H1 (cell line): Measurements from ENCODE around the gene CIROP. TPM values are rescaled to one million over a fixed set of nuclear protein-coding genes. Genes with fewer than 3 reads are reported as not detected.

ENCODE experiments used
- CHD7 ChIP-seq: fragments of 300-600 bp; sonication (generic); IDR thresholded peaks from 2 replicates; pipeline ENCODE4 v1.7.1; 2012; ENCODE audit warnings: low read length, moderate library complexity, mild to moderate bottlenecking, inconsistent platforms; ENCODE audit not compliant: insufficient replicate concordance
- GABPA ChIP-seq: IDR thresholded peaks from 2 replicates; pipeline ENCODE4 v1.6.1; 2011; ENCODE audit warnings: mild to moderate bottlenecking, low read length, moderate library complexity, borderline replicate concordance; ENCODE audit not compliant: insufficient read depth
- NANOG ChIP-seq: IDR thresholded peaks from 2 replicates; pipeline ENCODE4 v1.6.1; 2011; ENCODE audit warnings: low read length, low read depth, mild to moderate bottlenecking, inconsistent platforms; ENCODE audit not compliant: insufficient read depth, poor library complexity, severe bottlenecking
- POLR2A ChIP-seq, 2 experiments: IDR thresholded peaks; 1 replicate in 1 of 2; 2 replicates in 1 of 2; pipeline ENCODE4 v1.6.1; 2011; ENCODE audit warnings: low read depth in 2 of 2, low read length in 2 of 2, mild to moderate bottlenecking in 2 of 2; ENCODE audit errors: control extremely low read depth in 1 of 2
- TAF1 ChIP-seq: IDR thresholded peaks from 2 replicates; pipeline ENCODE4 v1.6.1; 2011; ENCODE audit warnings: mild to moderate bottlenecking, low read depth, low read length
- polyA plus RNA-seq, 7 experiments: library from polyadenylated mRNA; depleted of rRNA in 3 of 7; stranded (reverse) in 5 of 7; unstranded in 2 of 7; fragments of >200 nt in 5 of 7; fragments of 200-250 nt in 2 of 7; gene quantifications; 1 replicate in 5 of 7; 2 replicates in 1 of 7; 4 replicates in 1 of 7; pipeline versions ENCODE4 v1.2.1 to v1.2.3, GENCODE V29; 2011 to 2013; ENCODE audit warnings: missing spikeins in 2 of 7, mixed read lengths in 2 of 7
- total RNA-seq: library from RNA; stranded (reverse); fragmentation: NEBNext Ultra II Directional; extraction: Animal tissue kit (Norgen Biotek cat#: 25700); gene quantifications from 2 replicates; pipeline ENCODE4 v1.2.1, GENCODE V29; 2021

The CIROP gene
- total and polyA plus RNA-seq, 2 of the 8 experiments (the other 6 are each of a cell fraction or from before 2014, with no cell fraction given) = 0.06 TPM; not detected in 1

GRCh38 chr14:23130871-23131270 is 26.1 kb upstream of the CIROP start (continued):
- TF ChIP-seq TAF1 (no peak), NANOG (no peak), POLR2A (IDR thresholded peaks at IDR 0.05; ENCODE audit: control extremely low read depth in 1 of 2, low read depth in 2 of 2, low read length in 2 of 2) (no peak), GABPA (no peak), CHD7 (no peak)
